ENCODE measurements around the gene NEDD4.

- TF ChIP-seq CTCF (IDR thresholded peaks at IDR 0.05): no peak
- no peak for TF ChIP-seq POLR2A (IDR thresholded peaks at IDR 0.05)
- no peak for TF ChIP-seq EP300 (IDR thresholded peaks at IDR 0.05; ENCODE audit: low read depth)
- no peak for TF ChIP-seq POLR2AphosphoS5 (IDR thresholded peaks at IDR 0.05)
Observed at GRCh38 chr15:56034514-56034913, 41.1 kb upstream of the NEDD4 start.
